Urinary bladder (tissue), 4 donors: Measurements from ENCODE around the gene PDGFRB. TPM values are rescaled to one million over a fixed set of nuclear protein-coding genes. Genes with fewer than 3 reads are reported as not detected.

Experiments
- DNase-seq: peaks from one replicate; pipeline ENCODE4 v3.0.0-alpha.2; 2015; ENCODE audit errors: extremely low spot score
- H3K27ac ChIP-seq: one replicate; pipeline ENCODE4 v1.5.1; 2013; ENCODE audit warnings: low read depth, mild to moderate bottlenecking, moderate library complexity
- H3K36me3 ChIP-seq: one replicate; pipeline ENCODE4 v1.6.1; 2013; ENCODE audit warnings: mild to moderate bottlenecking, moderate library complexity; ENCODE audit not compliant: insufficient read depth
- H3K4me1 ChIP-seq: one replicate; pipeline ENCODE4 v1.6.1; 2013; ENCODE audit warnings: mild to moderate bottlenecking, moderate library complexity; ENCODE audit not compliant: insufficient read depth
- H3K4me3 ChIP-seq: one replicate; pipeline ENCODE4 v1.5.1; 2013; ENCODE audit warnings: low read depth, low read length
- WGBS: extraction: QIAGEN DNeasy Blood & Tissue Kit; methylation state at CpG from one replicate; pipeline ENCODE4 v1.1.7; 2013; 5-methylcytosine and 5-hydroxymethylcytosine counted together
- polyA plus RNA-seq: library from polyadenylated mRNA; stranded (reverse); fragments of 200-250 nt; gene quantifications from one replicate; pipeline ENCODE4 v1.2.3, GENCODE V29; 2013
- total RNA-seq: library from RNA; depleted of rRNA; stranded (reverse); fragments of >200 nt; gene quantifications from one replicate; pipeline ENCODE4 v1.2.3, GENCODE V29; 2014
- donor health status: healthy with polysubstance abuse.
- donor health status: healthy.

PDGFRB gene
- total and polyA plus RNA-seq, 2 donors = 79.4 to 112 TPM

- Histone ChIP-seq H3K27ac (no peak overlapping the region), H3K4me3 (no peak overlapping the region), H3K36me3 (no peaks in the 10 kb centered on the region), H3K4me1 (no peaks in the 10 kb centered on the region)
- no peak for DNase-seq
- WGBS = 48% methylated on average over 9 of the region's 9 CpGs
Observed at GRCh38 chr5:150141544-150142184, 14.0 kb downstream of the PDGFRB start.

GRCh38 chr5:150140830-150141229 lies 14.8 kb downstream of the PDGFRB start:
- 36% methylated on average over 11 of the region's 11 CpGs for WGBS
- DNase-seq = no peak
- peak overlapping the region; percentile 23 for H3K27ac ChIP-seq
- H3K36me3 ChIP-seq = no peaks in the 10 kb centered on the region
- no peaks in the 10 kb centered on the region for H3K4me1 ChIP-seq
- no peak overlapping the region for H3K4me3 ChIP-seq

GRCh38 chr5:150139334-150139733 lies 16.3 kb downstream of the PDGFRB start:
- Histone ChIP-seq H3K36me3 (no peaks in the 10 kb centered on the region), H3K27ac (no peak overlapping the region), H3K4me1 (no peaks in the 10 kb centered on the region), H3K4me3 (no peak overlapping the region)
- 50% methylated on average over 6 of the region's 6 CpGs for WGBS
- DNase-seq = no peak

GRCh38 chr5:150138551-150139265 lies 16.9 kb downstream of the PDGFRB start:
- 16% methylated on average over 10 of the region's 10 CpGs for WGBS
- no peaks in the 10 kb centered on the region for H3K4me1 ChIP-seq
- no peaks in the 10 kb centered on the region for H3K36me3 ChIP-seq
- no peak overlapping the region for H3K4me3 ChIP-seq
- DNase-seq = no peak
- peak overlapping the region; percentile 50 for H3K27ac ChIP-seq

- Histone ChIP-seq H3K27ac (peak overlapping the region; percentile 50), H3K36me3 (no peaks in the 10 kb centered on the region), H3K4me3 (no peak overlapping the region), H3K4me1 (no peaks in the 10 kb centered on the region)
- DNase-seq = no peak
- 62% methylated on average over 5 of the region's 5 CpGs for WGBS
Observed at GRCh38 chr5:150137997-150138396, 17.6 kb downstream of the PDGFRB start.

- WGBS = 58% methylated on average over 12 of the region's 12 CpGs
- no peak for DNase-seq
- Histone ChIP-seq H3K36me3 (no peaks in the 10 kb centered on the region), H3K4me3 (no peak overlapping the region), H3K4me1 (no peaks in the 10 kb centered on the region), H3K27ac (no peak overlapping the region)
Observed at GRCh38 chr5:150137168-150137957, 18.3 kb downstream of the PDGFRB start.

GRCh38 chr5:150136305-150137167 lies 19.1 kb downstream of the PDGFRB start:
- Histone ChIP-seq H3K4me1 (no peaks in the 10 kb centered on the region), H3K36me3 (no peaks in the 10 kb centered on the region), H3K4me3 (no peak overlapping the region), H3K27ac (no peak overlapping the region)
- WGBS = 85% methylated on average over 16 of the region's 16 CpGs
- DNase-seq = no peak

- Histone ChIP-seq H3K27ac (no peak overlapping the region), H3K36me3 (no peaks in the 10 kb centered on the region), H3K4me1 (no peaks in the 10 kb centered on the region), H3K4me3 (no peak overlapping the region)
- 86% methylated on average over 21 of the region's 21 CpGs for WGBS
- no peak for DNase-seq
Observed at GRCh38 chr5:150135557-150136304, 19.9 kb downstream of the PDGFRB start.

- 65% methylated on average over 7 of the region's 7 CpGs for WGBS
- H3K36me3 ChIP-seq = no peaks in the 10 kb centered on the region
- DNase-seq = no peak
- no peak overlapping the region for H3K4me3 ChIP-seq
- H3K4me1 ChIP-seq = no peaks in the 10 kb centered on the region
- no peak overlapping the region for H3K27ac ChIP-seq
Observed at GRCh38 chr5:150134198-150134588, 21.5 kb downstream of the PDGFRB start.

GRCh38 chr5:150133581-150134197 lies 22.0 kb downstream of the PDGFRB start:
- no peak for DNase-seq
- 79% methylated on average over 16 of the region's 16 CpGs for WGBS
- Histone ChIP-seq H3K36me3 (no peaks in the 10 kb centered on the region), H3K27ac (no peak overlapping the region), H3K4me3 (no peak overlapping the region), H3K4me1 (no peaks in the 10 kb centered on the region)

GRCh38 chr5:150132740-150133139 lies 22.9 kb downstream of the PDGFRB start:
- WGBS = 89% methylated on average over 22 of the region's 22 CpGs
- H3K36me3 ChIP-seq = no peaks in the 10 kb centered on the region
- H3K4me3 ChIP-seq = no peak overlapping the region
- no peak overlapping the region for H3K27ac ChIP-seq
- no peaks in the 10 kb centered on the region for H3K4me1 ChIP-seq
- no peak for DNase-seq

GRCh38 chr5:150131978-150132694 lies 23.5 kb downstream of the PDGFRB start:
- DNase-seq = no peak
- 49% methylated on average over 12 of the region's 12 CpGs for WGBS
- H3K27ac ChIP-seq = no peak overlapping the region
- no peaks in the 10 kb centered on the region for H3K4me1 ChIP-seq
- no peak overlapping the region for H3K4me3 ChIP-seq
- no peaks in the 10 kb centered on the region for H3K36me3 ChIP-seq
